NCI-H2196 (cell line): Measurements from ENCODE around the gene MAP4K4.

Experiments
- DNase-seq: peaks from one replicate; lab custom pipeline; 2025; ENCODE audit not compliant: unreplicated experiment; lab: John Stamatoyannopoulos, UW

Gene MAP4K4

GRCh38 chr2:101812226-101812625 lies 114.7 kb downstream of the MAP4K4 start:
- DNase-seq, result no peak

GRCh38 chr2:101814752-101815151 lies 117.2 kb downstream of the MAP4K4 start:
- no peak for DNase-seq

- no peak for DNase-seq
These were observed 117.6 kb downstream of the MAP4K4 start for GRCh38 chr2:101815154-101815553.

GRCh38 chr2:101815739-101816391 lies 118.4 kb downstream of the MAP4K4 start:
- DNase-seq, result no peak

GRCh38 chr2:101816598-101816997 lies 119.1 kb downstream of the MAP4K4 start:
- DNase-seq, result no peak

- DNase-seq, result no peak
These were observed 120.0 kb downstream of the MAP4K4 start for GRCh38 chr2:101817481-101817880.

- no peak for DNase-seq
These were observed 121.3 kb downstream of the MAP4K4 start for GRCh38 chr2:101818531-101819451.

GRCh38 chr2:101820519-101820918 lies 123.0 kb downstream of the MAP4K4 start:
- DNase-seq, result no peak

GRCh38 chr2:101821059-101821805 lies 123.7 kb downstream of the MAP4K4 start:
- DNase-seq, result no peak

- no peak for DNase-seq
These were observed 124.4 kb downstream of the MAP4K4 start for GRCh38 chr2:101821828-101822458.

- no peak for DNase-seq
These were observed 125.9 kb downstream of the MAP4K4 start for GRCh38 chr2:101823347-101823791.

GRCh38 chr2:101823859-101824258 lies 126.4 kb downstream of the MAP4K4 start:
- no peak for DNase-seq

- DNase-seq, result no peak
These were observed 129.2 kb downstream of the MAP4K4 start for GRCh38 chr2:101826716-101827115.

GRCh38 chr2:101827246-101827645 lies 129.7 kb downstream of the MAP4K4 start:
- no peak for DNase-seq

- no peak for DNase-seq
These were observed 130.8 kb downstream of the MAP4K4 start for GRCh38 chr2:101828257-101828656.

GRCh38 chr2:101828673-101829334 lies 131.3 kb downstream of the MAP4K4 start:
- DNase-seq, result no peak

GRCh38 chr2:101829429-101829828 lies 131.9 kb downstream of the MAP4K4 start:
- DNase-seq, result no peak

- no peak for DNase-seq
These were observed 132.6 kb downstream of the MAP4K4 start for GRCh38 chr2:101830146-101830545.

- no peak for DNase-seq
These were observed 133.0 kb downstream of the MAP4K4 start for GRCh38 chr2:101830555-101830954.

GRCh38 chr2:101831351-101831865 lies 133.9 kb downstream of the MAP4K4 start:
- DNase-seq, result peak; percentile 67
